ENCODE data around the gene DBNL. TPM values are rescaled to one million over a fixed set of nuclear protein-coding genes. Genes with fewer than 3 reads are reported as not detected.

Gene DBNL
- total RNA-seq, 1 experiment from 2014 or later: 111 TPM

- Histone ChIP-seq H3K9me3 (ENCODE audit: control insufficient read depth, insufficient read depth, low read depth, low read length) (no peaks in the 10 kb centered on the region), H3K4me1 (ENCODE audit: control insufficient read depth, insufficient read depth, low read length) (peaks cover 10% of the 10 kb centered on the region; the same call in 1 of the 2 replicates), H3K27me3 (ENCODE audit: control insufficient read depth, insufficient read depth, low read length) (no peaks in the 10 kb centered on the region), H3K4me3 (ENCODE audit: low read depth in 2 of 2, low read length in 2 of 2) (no peak overlapping the region), H3K27ac (ENCODE audit: low read length) (no peak overlapping the region), H3K36me3 (ENCODE audit: control insufficient read depth, insufficient read depth, low read length) (no peaks in the 10 kb centered on the region; the same call in 1 of the 2 replicates)
- intact Hi-C loops (cut with micrococcal nuclease; ENCODE audit: unreplicated experiment): no loop called here
- no TSS peak for BruUV-seq (replicated peaks)
- ChIA-PET POLR2A (no interaction called here), CTCF (no interaction called here)
- DNase-seq (ENCODE audit: low read depth, low spot score) (no peak), ATAC-seq (no peak)
- in situ Hi-C loops (cut with HindIII; ENCODE audit: low pct_unique_long_range_greater_than_20kb, low sequenced_read_pairs): no loop called here
- TF ChIP-seq TCF7L2 (IDR thresholded peaks at IDR 0.05; ENCODE audit: low read depth, low read length): no peak
Observed at GRCh38 chr7:44078521-44078920, 34.0 kb downstream of the DBNL start.

DNA sequence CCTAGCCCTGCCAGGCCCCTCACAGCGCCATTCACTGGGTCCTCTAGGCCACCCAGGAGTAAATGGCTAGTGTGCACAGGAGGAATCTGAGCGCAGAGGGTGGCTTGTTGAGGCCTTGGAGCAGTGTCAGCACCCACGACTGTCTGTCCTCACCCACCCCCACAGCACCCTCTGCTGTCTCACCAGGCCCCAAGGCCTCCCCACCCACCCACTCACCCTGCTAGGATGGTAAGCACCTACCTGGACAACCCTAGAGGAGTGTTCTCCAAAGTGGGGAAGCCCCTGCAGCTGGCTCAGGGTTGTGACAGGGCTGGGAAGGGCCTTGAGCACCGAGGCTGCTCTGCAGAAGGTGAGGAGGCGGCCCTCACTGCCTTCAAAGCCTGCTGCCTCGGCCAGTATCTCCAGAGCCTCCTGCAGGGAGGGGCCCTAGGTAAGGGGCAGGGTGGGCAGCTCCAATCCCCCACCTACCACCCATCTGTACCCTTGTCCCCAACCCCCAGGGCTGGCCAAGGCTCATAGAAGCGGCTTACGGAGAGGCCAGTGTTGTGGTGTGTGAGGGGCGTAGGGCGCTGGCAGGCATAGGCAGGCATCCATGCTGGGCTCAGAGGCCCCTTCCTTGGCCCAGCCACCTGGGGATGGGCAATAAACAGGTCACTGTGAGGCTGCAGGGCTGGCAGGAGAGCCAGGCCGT, 35.0 kb downstream of the DBNL start:
- CTCF ChIA-PET: interaction anchor here (0.6 kb wide), 1 partner anchor 10 kb away, joined by 7 read pairs; no protein-coding TSS in a partner anchor
- no peak for TF ChIP-seq TCF7L2 (IDR thresholded peaks at IDR 0.05; ENCODE audit: low read depth, low read length)
- TF ChIP-seq, protein P1, sequence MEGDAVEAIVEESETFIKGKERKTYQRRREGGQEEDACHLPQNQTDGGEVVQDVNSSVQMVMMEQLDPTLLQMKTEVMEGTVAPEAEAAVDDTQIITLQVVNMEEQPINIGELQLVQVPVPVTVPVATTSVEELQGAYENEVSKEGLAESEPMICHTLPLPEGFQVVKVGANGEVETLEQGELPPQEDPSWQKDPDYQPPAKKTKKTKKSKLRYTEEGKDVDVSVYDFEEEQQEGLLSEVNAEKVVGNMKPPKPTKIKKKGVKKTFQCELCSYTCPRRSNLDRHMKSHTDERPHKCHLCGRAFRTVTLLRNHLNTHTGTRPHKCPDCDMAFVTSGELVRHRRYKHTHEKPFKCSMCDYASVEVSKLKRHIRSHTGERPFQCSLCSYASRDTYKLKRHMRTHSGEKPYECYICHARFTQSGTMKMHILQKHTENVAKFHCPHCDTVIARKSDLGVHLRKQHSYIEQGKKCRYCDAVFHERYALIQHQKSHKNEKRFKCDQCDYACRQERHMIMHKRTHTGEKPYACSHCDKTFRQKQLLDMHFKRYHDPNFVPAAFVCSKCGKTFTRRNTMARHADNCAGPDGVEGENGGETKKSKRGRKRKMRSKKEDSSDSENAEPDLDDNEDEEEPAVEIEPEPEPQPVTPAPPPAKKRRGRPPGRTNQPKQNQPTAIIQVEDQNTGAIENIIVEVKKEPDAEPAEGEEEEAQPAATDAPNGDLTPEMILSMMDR (IDR thresholded peaks at IDR 0.05): no peak
- no peak for TF ChIP-seq SIN3A (IDR thresholded peaks at IDR 0.05; ENCODE audit: borderline replicate concordance, insufficient read depth, low read depth, low read length)
- TF ChIP-seq REST (IDR thresholded peaks at IDR 0.05; ENCODE audit: insufficient read depth in 1 of 2, low read depth in 2 of 2, low read length in 1 of 2): no peak
- no peak for TF ChIP-seq POLR2AphosphoS5 (IDR thresholded peaks at IDR 0.05; ENCODE audit: low read depth, low read length)
- in situ Hi-C loops (cut with HindIII; ENCODE audit: low pct_unique_long_range_greater_than_20kb, low sequenced_read_pairs): no loop called here

GRCh38 chr7:44080118-44080517, 35.6 kb downstream of the DBNL start:
- no TSS peak for BruUV-seq (replicated peaks)

More for the DNA sequence above, 35.0 kb downstream of the DBNL start:
- H3K36me3 ChIP-seq (ENCODE audit: control insufficient read depth, insufficient read depth, low read length): no peaks in the 10 kb centered on the region; the same call in 1 of the 2 replicates
- H3K27ac ChIP-seq (ENCODE audit: low read length): no peak overlapping the region
- intact Hi-C loops (cut with micrococcal nuclease; ENCODE audit: unreplicated experiment): no loop called here
- no peaks in the 10 kb centered on the region for H3K27me3 ChIP-seq (ENCODE audit: control insufficient read depth, insufficient read depth, low read length)
- DNase-seq (ENCODE audit: low read depth, low spot score) (no peak), ATAC-seq (no peak)
- POLR2A ChIA-PET: no interaction called here
- H3K4me1 ChIP-seq (ENCODE audit: control insufficient read depth, insufficient read depth, low read length): peaks cover 10% of the 10 kb centered on the region; the same call in 1 of the 2 replicates
- BruUV-seq (replicated peaks): no TSS peak
- H3K4me3 ChIP-seq (ENCODE audit: low read depth in 2 of 2, low read length in 2 of 2): no peak overlapping the region
- H3K9me3 ChIP-seq (ENCODE audit: control insufficient read depth, insufficient read depth, low read depth, low read length): no peaks in the 10 kb centered on the region

More at GRCh38 chr7:44080118-44080517, 35.6 kb downstream of the DBNL start:
- Histone ChIP-seq H3K36me3 (ENCODE audit: control insufficient read depth, insufficient read depth, low read length) (no peaks in the 10 kb centered on the region; the same call in 1 of the 2 replicates), H3K27ac (ENCODE audit: low read length) (no peak overlapping the region), H3K4me3 (ENCODE audit: low read depth in 2 of 2, low read length in 2 of 2) (no peak overlapping the region), H3K4me1 (ENCODE audit: control insufficient read depth, insufficient read depth, low read length) (peaks cover 10% of the 10 kb centered on the region; the same call in 1 of the 2 replicates), H3K9me3 (ENCODE audit: control insufficient read depth, insufficient read depth, low read depth, low read length) (no peaks in the 10 kb centered on the region), H3K27me3 (ENCODE audit: control insufficient read depth, insufficient read depth, low read length) (no peaks in the 10 kb centered on the region)
- CTCF ChIA-PET: interaction anchor here (0.6 kb wide), 1 partner anchor 9 kb away, joined by 7 read pairs; no protein-coding TSS in a partner anchor
- in situ Hi-C loops (cut with HindIII; ENCODE audit: low pct_unique_long_range_greater_than_20kb, low sequenced_read_pairs): no loop called here
- POLR2A ChIA-PET: no interaction called here
- DNase-seq (ENCODE audit: low read depth, low spot score) (no peak), ATAC-seq (no peak)
- intact Hi-C loops (cut with micrococcal nuclease; ENCODE audit: unreplicated experiment): no loop called here
- TF ChIP-seq REST (IDR thresholded peaks at IDR 0.05; ENCODE audit: insufficient read depth in 1 of 2, low read depth in 2 of 2, low read length in 1 of 2) (no peak), SIN3A (IDR thresholded peaks at IDR 0.05; ENCODE audit: borderline replicate concordance, insufficient read depth, low read depth, low read length) (no peak), TCF7L2 (IDR thresholded peaks at IDR 0.05; ENCODE audit: low read depth, low read length) (no peak), POLR2AphosphoS5 (IDR thresholded peaks at IDR 0.05; ENCODE audit: low read depth, low read length) (no peak)
- TF ChIP-seq, protein P1 (IDR thresholded peaks at IDR 0.05): no peak
